GM19023 (cell line): ENCODE measurements around the gene FAM120A.

Experiments used
- ATAC-seq: cut with Tn5 transposase; IDR thresholded peaks from one replicate; pipeline ENCODE4 v1.9.1; 2021; ENCODE audit warnings: mild to moderate bottlenecking, moderate library complexity; ENCODE audit not compliant: unreplicated experiment

FAM120A gene

GRCh38 chr9:93575796-93576257, 124.3 kb downstream of the FAM120A start:
- ATAC-seq = peak; percentile 44

- peak; percentile 39 for ATAC-seq
Observed at GRCh38 chr9:93576258-93577077, 125.0 kb downstream of the FAM120A start, which contains the start of gene PHF2. TSS of gene PHF2 (plus strand) at chr9:93576584. CDS start at chr9:93576774, 190 bp downstream.

- ATAC-seq = peak; percentile 12
Observed at GRCh38 chr9:93577078-93577974, 125.8 kb downstream of the FAM120A start.

- no peak for ATAC-seq
Observed at GRCh38 chr9:93577975-93578682, 126.6 kb downstream of the FAM120A start.

GRCh38 chr9:93578844-93579243, 127.4 kb downstream of the FAM120A start:
- no peak for ATAC-seq

- ATAC-seq = no peak
Observed at GRCh38 chr9:93579711-93580516, 128.4 kb downstream of the FAM120A start.

GRCh38 chr9:93580654-93581380, 129.3 kb downstream of the FAM120A start:
- ATAC-seq = no peak

- no peak for ATAC-seq
Observed at GRCh38 chr9:93582115-93582514, 130.6 kb downstream of the FAM120A start.

- ATAC-seq = no peak
Observed at GRCh38 chr9:93582550-93582949, 131.1 kb downstream of the FAM120A start.

GRCh38 chr9:93585259-93585658, 133.8 kb downstream of the FAM120A start:
- ATAC-seq = no peak

- no peak for ATAC-seq
Observed at GRCh38 chr9:93585695-93586094, 134.2 kb downstream of the FAM120A start.

GRCh38 chr9:93586290-93587057, 135.0 kb downstream of the FAM120A start:
- no peak for ATAC-seq

GRCh38 chr9:93587284-93587650, 135.8 kb downstream of the FAM120A start:
- ATAC-seq = no peak

- ATAC-seq = no peak
Observed at GRCh38 chr9:93587651-93588347, 136.3 kb downstream of the FAM120A start.

GRCh38 chr9:93588641-93589609, 137.4 kb downstream of the FAM120A start:
- no peak for ATAC-seq

GRCh38 chr9:93589688-93590087, 138.2 kb downstream of the FAM120A start:
- ATAC-seq = no peak

GRCh38 chr9:93590609-93591234, 139.2 kb downstream of the FAM120A start:
- ATAC-seq = no peak
